Measurements from ENCODE around the gene STK40.

STK40 gene

DNA sequence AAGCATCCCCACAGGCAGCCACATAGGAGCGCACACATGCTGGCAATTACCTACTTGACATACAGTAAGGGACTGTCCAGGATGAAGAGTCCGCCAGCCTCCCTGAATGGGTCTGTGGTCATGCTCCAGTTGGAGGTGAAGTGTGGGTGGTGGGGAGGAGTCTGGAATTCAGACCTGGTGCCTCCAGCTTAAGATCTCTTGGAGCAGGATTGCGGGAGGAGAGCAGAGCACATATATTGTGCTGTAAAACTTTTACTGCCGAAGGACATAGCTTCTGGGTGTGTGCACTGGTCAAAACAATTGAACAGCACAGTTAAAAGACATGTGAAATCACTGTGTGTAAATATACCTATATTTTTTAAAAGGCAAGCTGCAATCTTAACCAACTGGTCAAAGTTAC is 17.9 kb downstream of the STK40 start:
- no peak for DNase-seq

DNA sequence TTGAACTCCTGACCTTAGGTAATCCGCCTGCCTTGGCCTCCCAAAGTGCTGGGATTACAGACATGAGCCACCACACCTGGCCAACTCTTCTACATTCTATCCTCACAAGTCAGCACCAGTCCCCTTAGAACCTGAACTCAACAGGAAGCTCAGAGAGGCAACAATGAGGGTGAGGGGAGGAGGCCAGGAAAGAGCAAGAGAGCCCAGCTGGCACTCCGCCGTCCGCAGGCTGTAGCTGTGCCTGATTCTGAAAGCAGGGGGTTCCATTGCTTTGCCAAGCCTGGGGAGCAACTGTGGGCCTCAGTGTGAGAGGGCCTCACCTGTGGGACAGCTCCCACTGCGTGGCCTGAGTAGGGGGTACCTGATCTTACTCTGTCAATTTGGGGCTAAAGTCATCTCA is 18.7 kb downstream of the STK40 start:
- DNase-seq, result no peak

DNA sequence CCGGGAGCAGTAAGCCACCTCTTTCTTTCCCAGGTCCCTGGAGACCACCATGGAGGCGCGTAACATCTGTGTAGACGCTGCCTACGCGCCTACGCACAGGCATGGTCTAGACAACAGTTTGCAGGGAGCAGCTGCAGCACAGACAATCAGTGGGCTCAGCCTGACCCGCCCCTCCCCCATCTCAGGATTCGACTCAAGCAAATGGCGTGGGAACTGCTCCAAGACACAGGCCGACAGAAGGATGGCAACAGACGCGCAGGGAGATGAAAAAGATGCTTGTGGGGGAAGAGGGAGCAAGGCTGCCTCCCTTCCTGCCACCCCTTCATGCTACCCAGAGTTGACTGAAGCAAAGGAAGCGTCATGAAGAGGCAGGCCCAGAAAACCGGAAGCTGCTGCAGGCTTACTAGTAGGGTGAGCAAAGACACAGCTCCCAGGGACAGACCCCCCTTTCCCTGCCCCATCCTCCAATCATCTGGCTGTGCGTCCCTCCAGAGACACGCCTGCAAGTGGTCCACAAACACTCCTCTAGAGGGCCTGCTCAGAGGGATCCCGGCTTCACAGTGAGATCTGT is 19.5 kb downstream of the STK40 start:
- no peak for DNase-seq

DNA sequence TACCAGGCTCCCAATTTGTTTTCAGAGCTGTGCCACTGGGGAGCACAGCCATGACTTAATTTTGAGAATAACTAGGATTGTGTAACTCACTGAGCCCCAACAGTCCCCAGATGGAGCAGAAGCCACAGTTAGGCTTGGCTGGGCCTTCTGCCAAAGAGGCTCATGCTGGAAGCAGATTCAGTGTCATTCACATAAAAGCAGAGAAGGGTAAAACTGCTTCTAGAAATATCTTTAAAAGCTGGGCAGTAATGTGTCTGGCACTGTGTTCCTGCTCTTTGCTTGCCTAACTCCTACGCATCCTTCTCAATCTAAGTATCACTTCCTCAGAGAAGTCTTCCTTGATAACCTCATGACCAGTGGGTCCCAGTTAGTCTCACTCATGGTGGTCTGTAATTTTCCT is 20.3 kb downstream of the STK40 start:
- DNase-seq, result no peak

DNA sequence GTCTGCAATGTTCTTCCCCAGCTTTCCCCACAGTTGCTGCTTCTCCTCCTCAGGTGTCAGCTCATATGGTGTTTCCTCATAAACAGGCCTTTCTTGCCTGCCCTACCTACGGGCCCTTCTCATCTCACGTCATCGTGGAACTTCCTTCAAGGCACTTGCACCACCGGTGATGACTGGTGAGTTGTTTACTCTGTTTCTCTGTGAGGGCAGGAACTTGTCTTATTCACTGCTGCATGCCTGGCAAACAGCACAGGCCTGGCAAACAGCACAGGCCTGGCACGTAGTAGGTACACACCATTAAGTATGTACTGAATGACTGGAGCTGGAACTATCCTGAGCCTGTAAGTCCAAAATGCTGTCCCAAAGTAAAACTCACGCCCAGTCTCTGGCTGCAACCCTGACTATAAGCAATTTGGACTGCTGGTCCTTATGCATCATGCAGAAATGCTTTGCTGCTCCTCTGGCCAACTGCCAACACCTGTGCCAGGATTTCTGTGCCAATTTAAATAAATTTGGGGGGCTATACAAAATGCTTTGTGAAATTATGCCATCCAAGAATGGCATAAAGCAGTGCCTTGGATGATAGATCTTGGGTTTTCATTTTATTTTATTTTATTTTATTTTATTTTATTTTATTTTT is 25.7 kb downstream of the STK40 start:
- no peak for DNase-seq

- DNase-seq, result no peak
Measured at GRCh38 chr1:36359383-36359782, 26.3 kb downstream of the STK40 start.

GRCh38 chr1:36358514-36359084 is 27.1 kb downstream of the STK40 start:
- DNase-seq, result no peak

- DNase-seq, result no peak
Measured at GRCh38 chr1:36355811-36356210, 29.9 kb downstream of the STK40 start.

DNA sequence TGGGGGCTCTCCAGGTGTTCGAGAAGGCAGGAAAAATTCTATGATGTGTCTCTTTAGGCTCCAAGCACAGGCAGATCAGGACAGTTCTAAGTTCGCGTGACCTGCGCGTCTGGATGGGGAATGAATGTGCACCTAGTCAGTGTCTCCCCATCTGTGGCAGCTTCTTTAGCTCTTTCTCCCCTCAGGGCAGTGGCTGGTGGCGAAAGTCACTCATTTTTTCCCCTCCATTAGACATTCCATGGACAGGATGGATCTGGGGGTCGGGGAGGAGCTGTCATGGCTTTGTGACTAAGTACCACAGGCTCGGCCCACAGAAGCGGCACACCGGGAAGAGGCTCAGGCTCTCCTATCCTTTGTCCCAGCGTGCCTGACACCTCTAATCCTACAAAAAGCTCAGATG is 31.2 kb downstream of the STK40 start:
- DNase-seq, result no peak

GRCh38 chr1:36352910-36353878 is 32.5 kb downstream of the STK40 start:
- DNase-seq, result peak; percentile 14

DNA sequence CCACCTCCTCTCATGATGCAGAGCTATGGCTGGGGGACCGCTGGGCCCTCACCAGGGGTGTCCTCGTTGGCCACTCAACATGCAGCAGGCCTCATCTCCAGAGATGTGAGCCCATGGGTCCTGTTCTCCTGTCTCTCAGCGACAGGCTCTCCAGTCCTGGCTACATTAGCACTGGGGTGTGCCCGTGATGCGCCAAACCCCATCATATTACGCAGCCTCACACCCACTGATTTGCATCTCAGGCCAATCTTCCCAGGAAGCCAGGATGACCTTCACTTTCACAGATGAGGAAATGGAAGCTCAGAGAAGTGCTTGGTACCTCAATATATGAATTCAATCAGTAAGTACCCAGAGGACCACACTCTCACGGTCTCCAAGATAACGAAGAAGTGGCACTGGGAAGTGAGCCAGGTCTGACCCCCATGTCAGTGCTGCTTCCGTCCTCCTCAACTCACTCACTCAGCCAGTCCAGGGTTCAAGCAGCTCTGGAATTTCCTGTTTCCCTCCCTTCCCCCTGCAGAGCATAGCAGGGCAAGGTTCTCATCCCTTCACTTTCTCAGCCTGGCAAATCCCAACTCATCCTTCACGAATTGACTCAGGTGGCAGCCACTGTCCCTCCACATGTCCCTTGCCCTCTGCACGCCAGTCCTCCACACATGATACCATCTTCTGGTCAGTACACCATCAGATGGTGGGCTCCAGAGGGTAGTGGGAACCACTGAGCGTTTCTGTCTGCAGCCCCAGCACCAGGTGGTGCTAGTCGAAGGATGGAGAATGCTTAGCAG is 33.4 kb downstream of the STK40 start:
- DNase-seq, result no peak

GRCh38 chr1:36351227-36351977 is 34.3 kb downstream of the STK40 start:
- DNase-seq, result peak; percentile 31

DNA sequence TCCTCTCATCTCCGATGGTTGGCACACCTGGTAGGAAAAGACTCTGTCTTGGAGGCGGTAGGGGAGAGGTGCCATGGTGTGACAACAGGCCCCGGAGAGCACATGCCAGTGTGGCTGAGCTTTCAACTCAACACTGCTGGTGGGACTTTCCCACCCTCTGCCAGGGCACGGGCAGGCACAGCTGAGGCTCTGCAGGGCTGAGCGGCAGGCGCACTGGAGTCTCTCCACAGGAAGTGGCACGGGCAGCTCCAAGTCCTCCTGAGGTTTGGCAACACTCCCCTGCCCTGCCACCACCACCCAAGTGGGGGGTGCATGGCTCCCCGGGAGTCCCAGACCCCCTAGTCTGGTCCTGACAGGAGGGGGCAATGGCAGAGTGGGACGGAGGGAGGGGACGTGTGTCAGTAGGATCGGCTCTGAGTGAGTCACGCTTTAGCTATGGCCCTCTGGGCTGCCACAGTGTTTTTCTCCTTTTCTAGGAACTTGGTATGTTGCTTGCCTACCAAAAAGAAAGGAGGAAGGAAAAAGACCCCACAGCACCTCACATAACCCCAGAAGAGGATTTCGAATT is 35.0 kb downstream of the STK40 start:
- DNase-seq, result no peak

DNA sequence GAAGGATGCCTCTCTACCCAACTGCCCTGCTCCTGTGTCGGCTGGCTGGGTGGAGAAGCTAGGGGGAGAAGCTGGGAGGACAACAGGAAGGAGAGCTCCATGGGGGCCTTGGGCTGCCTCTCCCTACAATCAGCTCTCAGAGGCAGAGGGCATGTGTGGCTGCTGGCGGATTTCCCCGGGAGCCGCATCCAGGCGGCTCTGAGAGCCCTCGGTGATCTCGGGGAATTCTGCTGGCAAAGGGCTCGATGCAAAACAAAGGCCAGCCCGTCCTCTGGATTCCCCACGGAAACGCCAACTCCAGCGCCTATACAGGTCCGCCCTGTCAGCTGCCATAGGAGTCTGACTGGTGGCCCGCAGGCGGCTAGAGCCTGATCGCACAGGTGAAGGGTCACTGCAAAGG is 35.9 kb downstream of the STK40 start:
- no peak for DNase-seq

DNA sequence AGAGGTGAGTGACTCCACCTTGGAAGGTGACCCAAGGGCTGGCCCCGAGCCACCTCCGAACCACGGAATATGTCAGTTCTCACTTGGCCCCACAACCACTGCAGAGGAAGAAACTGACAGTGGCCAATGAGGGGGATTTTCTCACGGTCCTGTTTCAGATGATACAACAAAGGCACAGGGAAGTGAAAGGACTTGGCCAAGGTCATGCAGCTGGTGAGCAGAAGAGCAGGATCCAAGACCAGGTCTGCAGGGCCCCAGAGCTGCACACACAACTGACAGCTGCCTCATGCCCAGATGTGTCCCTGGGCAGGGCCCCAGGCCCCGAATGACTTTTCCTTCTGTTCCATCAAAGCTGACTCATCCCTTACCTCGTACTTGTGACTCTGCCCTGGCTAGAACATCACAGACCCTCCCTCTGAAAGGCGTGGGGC is 36.5 kb downstream of the STK40 start:
- no peak for DNase-seq

- DNase-seq, result no peak
Measured at GRCh38 chr1:36346741-36347370, 38.9 kb downstream of the STK40 start.

GRCh38 chr1:36345353-36345752 is 40.4 kb downstream of the STK40 start:
- no peak for DNase-seq

GRCh38 chr1:36344395-36344680 is 41.4 kb downstream of the STK40 start:
- DNase-seq, result no peak

DNA sequence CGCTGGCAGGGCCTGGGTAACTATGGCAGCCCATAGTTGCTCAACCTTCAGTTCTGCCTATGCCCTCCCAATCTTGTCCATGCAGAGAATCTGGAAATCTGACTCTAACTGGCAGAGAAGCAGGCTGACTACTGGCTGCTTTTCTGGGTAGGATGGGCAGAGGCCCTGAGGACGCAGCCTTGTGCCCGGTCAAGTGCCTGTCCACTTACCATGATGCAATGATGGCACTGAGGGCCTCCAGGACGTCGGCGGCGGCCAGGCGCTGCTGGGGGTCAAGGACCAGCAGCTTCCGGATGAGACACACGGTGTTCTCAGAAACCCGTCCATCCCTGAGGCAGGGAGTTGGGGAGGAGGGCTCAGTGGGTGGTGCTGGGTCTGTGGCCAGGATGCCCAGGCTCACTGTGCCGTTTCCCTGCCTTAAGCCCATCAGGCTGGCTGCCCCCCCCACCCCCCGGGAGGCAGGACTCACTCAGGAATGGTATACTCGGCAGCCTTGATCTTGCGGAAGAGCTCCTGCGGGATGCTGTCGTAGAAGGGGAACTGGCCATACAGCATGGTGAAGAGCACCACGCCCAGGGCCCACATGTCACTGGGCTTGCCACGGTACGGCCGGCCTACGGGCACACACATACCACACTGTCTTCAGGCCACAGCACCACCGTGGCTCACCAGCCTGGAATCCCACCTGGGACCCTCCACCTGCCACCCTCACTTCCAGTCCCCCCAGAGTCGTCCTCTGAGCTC is 41.9 kb downstream of the STK40 start:
- no peak for DNase-seq

DNA sequence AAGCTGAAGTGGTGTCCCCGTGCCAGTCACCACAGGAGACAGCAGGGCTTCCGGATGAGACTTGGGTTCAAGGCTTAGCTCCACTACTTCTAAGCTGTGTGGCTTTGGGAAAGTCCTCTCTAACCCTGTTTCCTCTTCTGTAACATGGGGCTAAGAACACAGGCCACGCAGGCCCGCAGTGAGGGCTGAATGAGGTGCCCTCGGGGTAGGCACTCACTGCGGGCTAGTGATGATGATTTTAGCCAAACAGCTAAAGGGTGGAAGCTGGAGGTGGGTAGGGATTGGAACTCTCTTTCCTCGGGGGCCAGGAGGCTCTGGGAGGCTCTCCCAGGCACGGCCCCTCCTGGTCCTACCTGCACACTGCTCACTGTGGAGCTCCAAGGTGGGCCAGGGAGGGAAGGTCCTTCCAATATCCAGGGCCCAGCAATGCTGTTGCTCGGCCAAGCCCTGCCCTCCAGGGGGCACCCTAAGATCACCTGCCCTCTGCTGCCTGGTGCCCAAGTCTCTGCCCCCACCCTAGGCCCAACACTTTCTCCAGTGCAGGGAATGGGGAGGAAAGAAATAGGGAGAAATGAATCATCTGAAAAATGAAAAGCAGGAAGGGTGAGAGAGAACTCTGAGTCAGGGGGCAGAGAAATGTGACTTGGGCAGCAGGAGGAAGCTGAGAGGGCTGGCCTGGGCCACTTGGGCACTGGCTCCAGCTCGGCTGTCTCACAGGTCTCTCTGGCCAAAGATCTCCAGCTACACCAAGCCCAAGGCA is 43.1 kb downstream of the STK40 start:
- DNase-seq, result peak; percentile 16
